Measurements from ENCODE around the gene GNAT1.
"Not testable (repeated sequence)": the region's sequence is repeated elsewhere in the genome, so short reads cannot be mapped to it uniquely, and the experiment has no call there.

GNAT1 gene

GRCh38 chr3:50243543-50243895, 52.1 kb downstream of the GNAT1 start:
- no peak for FAIRE-seq

DNA sequence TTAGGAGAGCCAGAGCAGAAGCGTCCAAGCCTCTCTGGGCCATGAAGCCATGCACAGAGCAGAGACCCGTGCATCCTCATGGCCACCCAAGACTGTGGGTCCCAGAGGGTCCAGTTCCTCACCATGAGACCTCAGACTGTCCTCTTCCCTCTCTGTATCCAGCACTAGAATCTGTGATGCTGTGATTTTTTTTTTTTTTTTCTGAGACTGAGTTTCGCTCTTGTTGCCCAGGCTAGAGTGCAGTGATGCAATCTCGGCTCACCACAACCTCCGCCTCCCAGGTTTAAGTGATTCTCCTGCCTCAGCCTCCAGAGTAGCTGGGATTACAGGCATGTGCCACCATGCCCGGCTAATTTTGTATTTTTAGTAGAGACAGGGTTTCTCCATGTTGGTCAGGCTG, 53.4 kb downstream of the GNAT1 start:
- not testable (repeated sequence) for FAIRE-seq

DNA sequence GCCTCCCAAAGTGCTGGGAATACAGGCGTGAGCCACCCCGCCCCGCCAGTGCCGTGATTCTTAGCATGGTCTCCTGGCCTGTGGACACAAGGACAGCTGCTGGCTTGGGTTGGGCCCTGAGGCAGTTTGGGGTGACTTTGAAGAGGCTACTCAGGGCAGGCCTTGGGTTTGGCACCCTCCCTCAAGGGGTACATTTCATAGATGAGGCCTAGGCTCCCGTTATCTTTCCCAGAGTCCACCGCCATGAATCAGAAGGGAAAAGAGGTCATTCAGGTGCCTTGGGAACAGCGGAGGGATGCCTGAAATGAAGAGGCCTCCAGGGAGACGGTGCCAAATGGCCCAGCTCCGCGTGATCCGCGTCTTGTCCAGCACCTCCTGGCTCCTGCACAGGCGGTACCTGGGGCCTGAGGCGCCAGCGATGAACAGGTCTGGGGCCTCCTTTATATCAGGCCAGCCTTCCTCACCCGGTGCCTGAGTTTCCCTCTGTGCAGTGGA, 53.9 kb downstream of the GNAT1 start:
- FAIRE-seq, result no peak

DNA sequence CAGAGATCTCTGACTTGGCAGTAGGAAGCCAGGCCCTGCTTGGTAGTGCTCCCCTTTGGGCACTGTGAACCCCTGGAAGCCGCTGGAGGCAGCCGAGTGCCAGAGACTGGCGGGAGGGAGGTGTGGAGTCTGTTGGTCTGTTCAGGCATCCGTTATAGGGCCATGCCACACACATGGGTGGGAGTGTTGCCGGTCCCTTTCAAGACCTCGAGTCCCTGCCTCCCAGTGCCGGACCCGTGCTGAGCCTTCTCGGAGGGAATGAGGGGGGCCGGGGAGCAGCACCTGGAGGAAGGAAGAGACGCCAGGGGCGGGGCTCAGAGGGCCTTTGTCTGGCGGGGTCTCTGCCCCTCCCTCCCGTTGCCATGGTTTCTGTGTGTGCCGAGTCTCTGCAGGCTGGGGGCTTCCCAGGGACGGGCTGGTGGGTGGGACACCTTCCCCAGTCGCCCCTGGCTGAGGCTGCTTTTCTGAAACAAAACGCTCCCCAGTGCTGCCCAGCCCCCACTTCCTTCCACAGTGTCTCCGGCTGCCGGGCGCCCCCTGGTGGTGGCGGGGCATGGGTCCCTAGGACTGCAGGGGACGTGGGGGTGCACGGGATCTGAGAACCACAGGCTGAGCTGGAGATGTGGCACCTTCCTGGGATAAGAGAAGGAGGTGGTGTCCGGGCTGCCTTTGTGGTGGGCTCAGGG, 54.6 kb downstream of the GNAT1 start:
- no peak for FAIRE-seq

DNA sequence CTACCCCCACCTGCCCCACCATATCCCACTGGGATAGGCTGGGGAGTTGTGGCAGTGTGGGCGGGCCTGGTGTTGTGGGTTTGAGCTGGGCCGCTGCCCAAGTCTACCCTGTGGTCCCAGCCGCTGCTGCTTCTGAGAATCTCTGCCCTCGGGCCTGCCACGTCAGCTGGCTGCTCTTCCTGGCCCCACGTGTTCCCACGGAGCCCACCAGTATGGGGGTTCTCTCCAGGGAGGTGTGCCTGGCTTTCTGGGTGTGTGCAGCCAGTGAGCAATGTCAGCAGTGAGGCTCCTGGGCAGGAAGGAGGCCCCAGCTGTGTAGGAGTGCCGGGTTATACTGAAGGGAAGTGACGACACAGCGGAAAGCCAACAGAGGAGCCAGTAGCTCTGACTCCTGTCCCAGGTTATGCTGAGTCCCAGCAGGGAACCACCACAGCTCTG, 55.1 kb downstream of the GNAT1 start:
- FAIRE-seq, result no peak

All from G401.6 (cell line).